ENCODE results near the gene SMTN. TPM values are rescaled to one million over a fixed set of nuclear protein-coding genes. Genes with fewer than 3 reads are reported as not detected.

Gene SMTN
- polyA plus RNA-seq, 1 of the 3 experiments (the other 2 are of a cell fraction) = 30.4 TPM

- no peak overlapping the region for H2AFZ ChIP-seq (ENCODE audit: low read depth)
- ChIA-PET CTCF (interaction anchor here (1.1 to 5.0 kb wide), 5 partner anchors 34 to 377 kb away, joined by 3 to 22 read pairs (median 5); partner anchors contain the start of genes LIMK2 and SELENOM), POLR2A (no interaction called here)
- H3K9ac ChIP-seq = no peak overlapping the region
- no peaks in the 10 kb centered on the region for H3F3A ChIP-seq (replicated peaks; ENCODE audit: insufficient read depth)
- WGBS (ENCODE audit: low lambda C conversion rate) = 74% methylated on average over 2 of the region's 2 CpGs
- H3K9me3 ChIP-seq = no peaks in the 10 kb centered on the region
- no peak overlapping the region for H3K4me3 ChIP-seq (ENCODE audit: low read depth in 2 of 2, low read length in 1 of 2)
- TF ChIP-seq, protein P1, sequence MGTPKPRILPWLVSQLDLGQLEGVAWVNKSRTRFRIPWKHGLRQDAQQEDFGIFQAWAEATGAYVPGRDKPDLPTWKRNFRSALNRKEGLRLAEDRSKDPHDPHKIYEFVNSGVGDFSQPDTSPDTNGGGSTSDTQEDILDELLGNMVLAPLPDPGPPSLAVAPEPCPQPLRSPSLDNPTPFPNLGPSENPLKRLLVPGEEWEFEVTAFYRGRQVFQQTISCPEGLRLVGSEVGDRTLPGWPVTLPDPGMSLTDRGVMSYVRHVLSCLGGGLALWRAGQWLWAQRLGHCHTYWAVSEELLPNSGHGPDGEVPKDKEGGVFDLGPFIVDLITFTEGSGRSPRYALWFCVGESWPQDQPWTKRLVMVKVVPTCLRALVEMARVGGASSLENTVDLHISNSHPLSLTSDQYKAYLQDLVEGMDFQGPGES (IDR thresholded peaks at IDR 0.05; ENCODE audit: low read depth, low read length) = no peak
- no peak for TF ChIP-seq SIN3A (IDR thresholded peaks at IDR 0.05; ENCODE audit: borderline replicate concordance, low read depth, low read length)
- TF ChIP-seq RXRA (IDR thresholded peaks at IDR 0.05; ENCODE audit: borderline replicate concordance, low read depth) = no peak
- no peak for TF ChIP-seq ZBTB33 (IDR thresholded peaks at IDR 0.05; ENCODE audit: borderline replicate concordance, low read depth)
- TF ChIP-seq, protein P2, sequence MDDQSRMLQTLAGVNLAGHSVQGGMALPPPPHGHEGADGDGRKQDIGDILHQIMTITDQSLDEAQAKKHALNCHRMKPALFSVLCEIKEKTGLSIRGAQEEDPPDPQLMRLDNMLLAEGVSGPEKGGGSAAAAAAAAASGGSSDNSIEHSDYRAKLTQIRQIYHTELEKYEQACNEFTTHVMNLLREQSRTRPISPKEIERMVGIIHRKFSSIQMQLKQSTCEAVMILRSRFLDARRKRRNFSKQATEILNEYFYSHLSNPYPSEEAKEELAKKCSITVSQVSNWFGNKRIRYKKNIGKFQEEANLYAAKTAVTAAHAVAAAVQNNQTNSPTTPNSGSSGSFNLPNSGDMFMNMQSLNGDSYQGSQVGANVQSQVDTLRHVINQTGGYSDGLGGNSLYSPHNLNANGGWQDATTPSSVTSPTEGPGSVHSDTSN (IDR thresholded peaks at IDR 0.05) = no peak
- TF ChIP-seq, protein P3, sequence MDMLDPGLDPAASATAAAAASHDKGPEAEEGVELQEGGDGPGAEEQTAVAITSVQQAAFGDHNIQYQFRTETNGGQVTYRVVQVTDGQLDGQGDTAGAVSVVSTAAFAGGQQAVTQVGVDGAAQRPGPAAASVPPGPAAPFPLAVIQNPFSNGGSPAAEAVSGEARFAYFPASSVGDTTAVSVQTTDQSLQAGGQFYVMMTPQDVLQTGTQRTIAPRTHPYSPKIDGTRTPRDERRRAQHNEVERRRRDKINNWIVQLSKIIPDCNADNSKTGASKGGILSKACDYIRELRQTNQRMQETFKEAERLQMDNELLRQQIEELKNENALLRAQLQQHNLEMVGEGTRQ (IDR thresholded peaks at IDR 0.05; ENCODE audit: borderline replicate concordance, low read depth, low read length) = no peak
- TF ChIP-seq NRF1 (IDR thresholded peaks at IDR 0.05; ENCODE audit: low read depth, low read length) = no peak
- TF ChIP-seq JUND (IDR thresholded peaks at IDR 0.05) = no peak
- no peak for TF ChIP-seq FOXJ3 (CRISPR knock-in tag; IDR thresholded peaks at IDR 0.05)
- no peak for TF ChIP-seq TAF1 (IDR thresholded peaks at IDR 0.05; ENCODE audit: borderline replicate concordance, low read depth, low read length)
- TF ChIP-seq, protein P4, sequence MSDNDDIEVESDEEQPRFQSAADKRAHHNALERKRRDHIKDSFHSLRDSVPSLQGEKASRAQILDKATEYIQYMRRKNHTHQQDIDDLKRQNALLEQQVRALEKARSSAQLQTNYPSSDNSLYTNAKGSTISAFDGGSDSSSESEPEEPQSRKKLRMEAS (IDR thresholded peaks at IDR 0.05; ENCODE audit: low read depth) = no peak
- no peak for TF ChIP-seq REST (IDR thresholded peaks at IDR 0.05; ENCODE audit: low read depth, low read length)
- TF ChIP-seq EZH2phosphoT487 (IDR thresholded peaks at IDR 0.05; ENCODE audit: borderline replicate concordance, low read depth) = no peak
- TF ChIP-seq, protein P5, sequence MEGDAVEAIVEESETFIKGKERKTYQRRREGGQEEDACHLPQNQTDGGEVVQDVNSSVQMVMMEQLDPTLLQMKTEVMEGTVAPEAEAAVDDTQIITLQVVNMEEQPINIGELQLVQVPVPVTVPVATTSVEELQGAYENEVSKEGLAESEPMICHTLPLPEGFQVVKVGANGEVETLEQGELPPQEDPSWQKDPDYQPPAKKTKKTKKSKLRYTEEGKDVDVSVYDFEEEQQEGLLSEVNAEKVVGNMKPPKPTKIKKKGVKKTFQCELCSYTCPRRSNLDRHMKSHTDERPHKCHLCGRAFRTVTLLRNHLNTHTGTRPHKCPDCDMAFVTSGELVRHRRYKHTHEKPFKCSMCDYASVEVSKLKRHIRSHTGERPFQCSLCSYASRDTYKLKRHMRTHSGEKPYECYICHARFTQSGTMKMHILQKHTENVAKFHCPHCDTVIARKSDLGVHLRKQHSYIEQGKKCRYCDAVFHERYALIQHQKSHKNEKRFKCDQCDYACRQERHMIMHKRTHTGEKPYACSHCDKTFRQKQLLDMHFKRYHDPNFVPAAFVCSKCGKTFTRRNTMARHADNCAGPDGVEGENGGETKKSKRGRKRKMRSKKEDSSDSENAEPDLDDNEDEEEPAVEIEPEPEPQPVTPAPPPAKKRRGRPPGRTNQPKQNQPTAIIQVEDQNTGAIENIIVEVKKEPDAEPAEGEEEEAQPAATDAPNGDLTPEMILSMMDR (IDR thresholded peaks at IDR 0.05) = no peak
- no peak for TF ChIP-seq FOXM1 (IDR thresholded peaks at IDR 0.05; ENCODE audit: low read depth)
- no peak for TF ChIP-seq TEAD4 (IDR thresholded peaks at IDR 0.05; ENCODE audit: borderline replicate concordance, insufficient read depth)
- no peak for TF ChIP-seq YY1 (IDR thresholded peaks at IDR 0.05; ENCODE audit: low read depth)
- TF ChIP-seq POLR2AphosphoS5 (IDR thresholded peaks at IDR 0.05; ENCODE audit: low read depth, low read length) = no peak
- TF ChIP-seq RCOR1 (IDR thresholded peaks at IDR 0.05; ENCODE audit: low read length) = no peak
- no peak for TF ChIP-seq MXI1 (IDR thresholded peaks at IDR 0.05; ENCODE audit: low read depth, low read length)
- no peaks in the 10 kb centered on the region for H3K9me2 ChIP-seq
- H4K20me1 ChIP-seq (ENCODE audit: insufficient read depth) = no peaks in the 10 kb centered on the region
- H3K27ac ChIP-seq (ENCODE audit: low read depth in 2 of 2, low read length in 1 of 2) = no peak overlapping the region
- H3K4me2 ChIP-seq = no peak overlapping the region
- H3K36me3 ChIP-seq (replicated peaks in 1 of 2; ENCODE audit: control insufficient read depth in 1 of 2, insufficient read depth in 2 of 2, low read length in 1 of 2) = no peaks in the 10 kb centered on the region
- no peak for DNase-seq
- H3K27me3 ChIP-seq (ENCODE audit: insufficient read depth) = peaks cover 4% of the 10 kb centered on the region; the same call in 1 of the 2 replicates
- H3K79me2 ChIP-seq (ENCODE audit: insufficient read depth) = no peaks in the 10 kb centered on the region
- peaks cover 0 to 32% of the 10 kb centered on the region in 2 experiments; a peak in 2 of 4 replicates for H3K4me1 ChIP-seq (ENCODE audit: control insufficient read depth in 1 of 2, insufficient read depth in 2 of 2, low read depth in 1 of 2, low read length in 1 of 2)
These were observed 60.4 kb downstream of the SMTN start for GRCh38 chr22:31141551-31141950.

Data from SK-N-SH (cell line).